Testis (tissue), 5 donors: ENCODE measurements around the gene HMG20A. TPM values are rescaled to one million over a fixed set of nuclear protein-coding genes. Genes with fewer than 3 reads are reported as not detected.

Experiments
- DNase-seq: peaks from one replicate; pipeline ENCODE4 v3.0.0-alpha.2; 2019
- H3K27ac ChIP-seq, 2 donors: fragments of 200-600 bp; sonication (generic); one replicate each; pipeline ENCODE4 v1.5.1; 2019
- H3K27me3 ChIP-seq: fragments of 200-600 bp; sonication (generic); one replicate; pipeline ENCODE4 v1.5.1; 2019
- H3K36me3 ChIP-seq: fragments of 200-600 bp; sonication (generic); one replicate; pipeline ENCODE4 v1.5.1; 2017; ENCODE audit warnings: low read depth; ENCODE audit errors: missing control alignments
- H3K4me1 ChIP-seq: fragments of 200-600 bp; sonication (generic); one replicate; pipeline ENCODE4 v1.5.1; 2019
- H3K4me3 ChIP-seq, 2 donors: fragments of 200-600 bp; sonication (generic); one replicate each; pipeline ENCODE4 v1.5.1; 2017 to 2019
- H3K9me3 ChIP-seq: fragments of 200-600 bp; sonication (generic); one replicate; pipeline ENCODE4 v1.5.1; 2017
- CTCF ChIP-seq, 3 experiments: fragments of 450-650 bp in 2 of 3; fragments of 200-600 bp in 1 of 3; sonication (generic) in 1 of 3; IDR thresholded peaks; one replicate each; pipeline ENCODE4 v1.5.1; 2016 to 2019; ENCODE audit warnings: antibody characterized with exemption in 3 of 3, mild to moderate bottlenecking in 2 of 3, moderate library complexity in 1 of 3
- POLR2A ChIP-seq: fragments of 450-650 bp; IDR thresholded peaks from one replicate; pipeline ENCODE4 v1.6.1; 2017; ENCODE audit warnings: antibody characterized with exemption, mild to moderate bottlenecking, moderate library complexity
- WGBS, 2 donors: methylation state at CpG; one replicate each; pipeline ENCODE4 v1.1.5; 2018; 5-methylcytosine and 5-hydroxymethylcytosine counted together
- intact Hi-C: fragments of 100-400 bp; cut with DNase I; formaldehyde crosslinking; loops from one replicate; pipeline ENCODE4 v1.15.1; 2023; ENCODE audit warnings: low total_unique reads
- long read RNA-seq, 2 donors: transcript quantifications; one replicate each; lab custom pipeline, GENCODE V29; 2026
- polyA plus RNA-seq: library from polyadenylated mRNA; stranded (reverse); fragments of 350-450 nt; fragmentation: Illumina TruSeq; extraction: RNeasy Lipid Tissue Mini Kit (QIAGEN cat#74804); gene quantifications from one replicate; pipeline ENCODE4 v1.2.3, GENCODE V29; 2014; ENCODE audit warnings: low read depth, low replicate concordance; ENCODE audit not compliant: insufficient read depth
- total RNA-seq, 2 donors: library from RNA; depleted of rRNA; stranded (reverse); fragments of >200 nt; gene quantifications; one replicate each; pipeline ENCODE4 v1.2.3, GENCODE V29; 2016

The HMG20A gene
- 10 to 100 TPM; 76.9 to 87.7 TPM for total RNA-seq
- 44.2 TPM for polyA plus RNA-seq
- long read RNA-seq, donor 1, full-length matches to known transcripts: 56 of 56 reads
- long read RNA-seq, donor 1, partial matches to known transcripts: 0 of 56 reads
- long read RNA-seq, donor 1, other reads (novel, unspliced or antisense): 0 of 56 reads
- long read RNA-seq, donor 2, full-length matches to known transcripts: 35 of 41 reads
- long read RNA-seq, donor 2, partial matches to known transcripts: 0 of 41 reads
- long read RNA-seq, donor 2, other reads (novel, unspliced or antisense): 6 of 41 reads

DNA sequence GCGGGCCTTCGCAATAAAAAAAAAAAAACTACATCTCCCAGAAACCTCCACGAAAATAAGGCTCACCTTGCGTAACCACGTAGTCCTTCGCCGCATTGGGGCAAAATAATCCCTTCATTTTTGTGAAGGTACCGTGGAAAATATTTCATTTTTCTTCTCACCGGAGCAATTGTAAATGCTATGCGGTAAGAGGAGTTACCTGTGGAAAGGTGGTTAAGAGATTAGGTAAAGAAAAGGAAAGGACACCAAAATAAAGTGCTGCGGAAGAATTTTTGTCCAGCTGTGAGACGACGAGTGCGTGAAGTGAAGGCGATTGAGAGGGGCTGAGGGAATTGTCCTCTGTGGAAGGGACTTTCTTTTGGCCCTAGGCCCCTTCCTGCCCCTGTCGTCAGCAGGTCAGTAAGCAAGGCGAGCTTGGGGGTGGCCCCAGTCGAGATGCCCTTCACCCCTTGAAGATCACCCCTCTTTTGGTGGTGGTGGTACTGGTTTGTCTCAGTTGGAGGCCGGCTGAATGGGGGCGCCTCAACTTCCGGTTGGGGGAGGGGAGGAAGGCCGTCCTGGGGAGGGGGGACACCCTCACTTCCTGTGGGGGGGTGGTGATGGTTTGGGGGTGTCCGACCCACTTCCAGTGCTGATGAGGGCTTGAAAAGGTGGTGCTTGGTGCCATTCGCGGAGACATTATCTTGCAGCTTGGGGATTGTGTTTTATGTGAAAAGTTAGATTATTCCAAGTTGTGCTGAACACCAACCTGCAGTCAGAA, at the start of gene HMG20A:
Gene HMG20A, plus strand, starts transcription at position 279 of the 760 bp plus-strand sequence. CDS start 37,520 bp downstream, outside the sequence.
- peak; percentile 75 for DNase-seq
- no peaks in the 10 kb centered on the region for H3K27me3 ChIP-seq
- WGBS, 2 donors: 0% methylated on average over 22 to 25 of the region's 25 CpGs
- no peaks in the 10 kb centered on the region for H3K36me3 ChIP-seq
- H3K4me1 ChIP-seq: peaks cover 37% of the 10 kb centered on the region
- H3K4me3 ChIP-seq: peak within 1 kb of the TSS; percentile 71 to 97
- no peaks in the 10 kb centered on the region for H3K9me3 ChIP-seq
- no peak for TF ChIP-seq CTCF (IDR thresholded peaks at IDR 0.05)
- TF ChIP-seq POLR2A: no peak
- H3K27ac ChIP-seq: peak within 1 kb of the TSS; percentile 89 to 99
- intact Hi-C loops: loop anchor here (10.0 kb wide), 1 partner anchor 74 kb away; no protein-coding TSS in a partner anchor

- no peak overlapping the region for H3K27ac ChIP-seq
- no peaks in the 10 kb centered on the region for H3K36me3 ChIP-seq
- H3K4me1 ChIP-seq: no peaks in the 10 kb centered on the region
- no peak for TF ChIP-seq CTCF (IDR thresholded peaks at IDR 0.05)
- TF ChIP-seq POLR2A: no peak
- 91 to 94% methylated on average over 5 of the region's 5 CpGs for WGBS, 2 donors
- intact Hi-C loops: no loop called here
- no peaks in the 10 kb centered on the region for H3K9me3 ChIP-seq
- no peak for DNase-seq
- H3K4me3 ChIP-seq: no peak overlapping the region
- H3K27me3 ChIP-seq: no peaks in the 10 kb centered on the region
These were observed 48.7 kb upstream of the HMG20A start for GRCh38 chr15:77371850-77372563.

GRCh38 chr15:77373441-77373840, 47.2 kb upstream of the HMG20A start:
- DNase-seq: no peak
- H3K27me3 ChIP-seq: no peaks in the 10 kb centered on the region
- no peak overlapping the region for H3K4me3 ChIP-seq
- H3K27ac ChIP-seq: no peak overlapping the region
- WGBS, 2 donors: 75 to 97% methylated on average over 4 of the region's 4 CpGs
- intact Hi-C loops: no loop called here
- H3K4me1 ChIP-seq: no peaks in the 10 kb centered on the region
- TF ChIP-seq POLR2A: no peak
- no peak for TF ChIP-seq CTCF (IDR thresholded peaks at IDR 0.05)
- no peaks in the 10 kb centered on the region for H3K9me3 ChIP-seq
- H3K36me3 ChIP-seq: no peaks in the 10 kb centered on the region

DNA sequence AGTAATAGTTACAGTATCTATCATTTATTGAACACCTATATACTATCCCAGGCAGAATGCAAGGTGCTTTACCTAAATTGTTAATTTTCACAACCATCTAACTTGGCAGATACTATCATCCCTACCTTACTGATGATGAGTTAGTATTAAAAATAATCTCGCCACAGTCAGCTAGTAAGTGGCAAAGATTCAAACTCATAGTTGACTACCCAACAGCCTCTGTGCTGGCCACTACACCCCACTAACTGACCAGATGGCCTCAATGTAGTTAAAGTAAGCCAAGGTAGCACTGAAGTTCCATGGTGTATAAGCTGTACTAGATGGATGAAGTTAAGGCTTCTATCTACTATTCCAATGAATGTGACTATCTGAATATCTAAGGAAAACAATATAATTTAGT, 45.6 kb upstream of the HMG20A start:
- 93 to 96% methylated on average over 1 of the region's 1 CpG for WGBS, 2 donors
- no peaks in the 10 kb centered on the region for H3K4me1 ChIP-seq
- no peaks in the 10 kb centered on the region for H3K36me3 ChIP-seq
- no peak overlapping the region for H3K27ac ChIP-seq
- no peak for TF ChIP-seq POLR2A
- TF ChIP-seq CTCF (IDR thresholded peaks at IDR 0.05): no peak
- no peak overlapping the region for H3K4me3 ChIP-seq
- no peaks in the 10 kb centered on the region for H3K27me3 ChIP-seq
- DNase-seq: no peak
- no peaks in the 10 kb centered on the region for H3K9me3 ChIP-seq
- intact Hi-C loops: no loop called here
